A549 (cell line): ENCODE data around the gene WNT6.

ENCODE experiments used
- CHD4 ChIP-seq: fragments of 200-600 bp; sonication (generic); IDR thresholded peaks from 2 replicates; pipeline ENCODE4 v1.6.1; 2016; ENCODE audit warnings: antibody characterized with exemption, mild to moderate bottlenecking, borderline replicate concordance
- CTCF ChIP-seq: fragments of >200 bp; sonication (Bioruptor Twin); formaldehyde crosslinking; IDR thresholded peaks from 3 replicates; pipeline ENCODE4 v1.5.1; 2016
- HEYL ChIP-seq: fragments of 250-450 bp; sonication (Bioruptor Pico); IDR thresholded peaks from 2 replicates; pipeline ENCODE4 v1.8.0; 2021; ENCODE audit warnings: mild to moderate bottlenecking, moderate library complexity
- JUNB ChIP-seq: fragments of >200 bp; sonication (Bioruptor Twin); formaldehyde crosslinking; IDR thresholded peaks from 2 replicates; pipeline ENCODE4 v1.6.1; 2016
- KDM5A ChIP-seq: fragments of 200-600 bp; sonication (generic); IDR thresholded peaks from 2 replicates; pipeline ENCODE4 v1.6.1; 2016; ENCODE audit warnings: antibody characterized with exemption, mild to moderate bottlenecking
- MAFK ChIP-seq: fragments of 450-650 bp; IDR thresholded peaks from 2 replicates; pipeline ENCODE4 v1.6.1; 2014; ENCODE audit not compliant: partially characterized antibody
- MAX ChIP-seq: IDR thresholded peaks from 2 replicates; pipeline ENCODE4 v1.6.1; 2012
- MYC ChIP-seq: IDR thresholded peaks from 2 replicates; pipeline ENCODE4 v1.6.1; 2012; ENCODE audit warnings: mild to moderate bottlenecking, inconsistent platforms, low read length, improper control_type of control experiment, borderline replicate concordance
- NPAS2 ChIP-seq: fragments of 250-450 bp; sonication (Bioruptor Pico); IDR thresholded peaks from 2 replicates; pipeline ENCODE4 v1.8.0; 2022; ENCODE audit warnings: mild to moderate bottlenecking, moderate library complexity, borderline replicate concordance
- POLR2A ChIP-seq: IDR thresholded peaks from 2 replicates; pipeline ENCODE4 v1.6.1; 2012; ENCODE audit warnings: mild to moderate bottlenecking, low read length
- POLR2AphosphoS2 ChIP-seq: conservative IDR thresholded peaks from 2 replicates; pipeline ENCODE4 v1.6.1; 2012; ENCODE audit warnings: low read length, improper control_type of control experiment, inconsistent platforms
- TP53 ChIP-seq: fragments of 250-450 bp; sonication (Bioruptor Pico); IDR thresholded peaks from 2 replicates; pipeline ENCODE4 v1.5.0; 2021; ENCODE audit warnings: mild to moderate bottlenecking, moderate library complexity
- TF ChIP-seq, protein P1 (sequence below): fragments of 250-450 bp; sonication (Bioruptor Pico); IDR thresholded peaks from 2 replicates; pipeline ENCODE4 v1.5.0; 2021; ENCODE audit warnings: mild to moderate bottlenecking, moderate library complexity, borderline replicate concordance
- TF ChIP-seq, protein P2 (sequence below): IDR thresholded peaks from 2 replicates; pipeline ENCODE4 v1.6.1; 2012; ENCODE audit warnings: low read depth, borderline replicate concordance

- TF ChIP-seq POLR2A (no peak), JUNB (no peak), MAFK (no peak), KDM5A (no peak), CTCF (no peak), NPAS2 (CRISPR knock-in tag) (no peak), HEYL (CRISPR knock-in tag) (no peak), MAX (no peak), CHD4 (no peak), MYC (no peak), POLR2AphosphoS2 (no peak), TP53 (no peak)
- TF ChIP-seq, protein P1, sequence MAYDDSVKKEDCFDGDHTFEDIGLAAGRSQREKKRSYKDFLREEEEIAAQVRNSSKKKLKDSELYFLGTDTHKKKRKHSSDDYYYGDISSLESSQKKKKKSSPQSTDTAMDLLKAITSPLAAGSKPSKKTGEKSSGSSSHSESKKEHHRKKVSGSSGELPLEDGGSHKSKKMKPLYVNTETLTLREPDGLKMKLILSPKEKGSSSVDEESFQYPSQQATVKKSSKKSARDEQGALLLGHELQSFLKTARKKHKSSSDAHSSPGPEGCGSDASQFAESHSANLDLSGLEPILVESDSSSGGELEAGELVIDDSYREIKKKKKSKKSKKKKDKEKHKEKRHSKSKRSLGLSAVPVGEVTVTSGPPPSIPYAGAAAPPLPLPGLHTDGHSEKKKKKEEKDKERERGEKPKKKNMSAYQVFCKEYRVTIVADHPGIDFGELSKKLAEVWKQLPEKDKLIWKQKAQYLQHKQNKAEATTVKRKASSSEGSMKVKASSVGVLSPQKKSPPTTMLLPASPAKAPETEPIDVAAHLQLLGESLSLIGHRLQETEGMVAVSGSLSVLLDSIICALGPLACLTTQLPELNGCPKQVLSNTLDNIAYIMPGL (CRISPR knock-in tag), result no peak
- TF ChIP-seq, protein P2, sequence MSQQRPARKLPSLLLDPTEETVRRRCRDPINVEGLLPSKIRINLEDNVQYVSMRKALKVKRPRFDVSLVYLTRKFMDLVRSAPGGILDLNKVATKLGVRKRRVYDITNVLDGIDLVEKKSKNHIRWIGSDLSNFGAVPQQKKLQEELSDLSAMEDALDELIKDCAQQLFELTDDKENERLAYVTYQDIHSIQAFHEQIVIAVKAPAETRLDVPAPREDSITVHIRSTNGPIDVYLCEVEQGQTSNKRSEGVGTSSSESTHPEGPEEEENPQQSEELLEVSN, result no peak
These were observed 31.2 kb upstream of the WNT6 start for GRCh38 chr2:218828477-218828778.
